ENCODE measurements around the gene FLII. TPM values are rescaled to one million over a fixed set of nuclear protein-coding genes. Genes with fewer than 3 reads are reported as not detected.

Gene FLII
- total and polyA plus RNA-seq, 2 of the 13 experiments (the other 11 are each of a cell fraction or from before 2014, with no cell fraction given) = 130 to 303 TPM

GRCh38 chr17:18224387-18225120, 34.0 kb downstream of the FLII start (continued):
- TF ChIP-seq, protein P1, sequence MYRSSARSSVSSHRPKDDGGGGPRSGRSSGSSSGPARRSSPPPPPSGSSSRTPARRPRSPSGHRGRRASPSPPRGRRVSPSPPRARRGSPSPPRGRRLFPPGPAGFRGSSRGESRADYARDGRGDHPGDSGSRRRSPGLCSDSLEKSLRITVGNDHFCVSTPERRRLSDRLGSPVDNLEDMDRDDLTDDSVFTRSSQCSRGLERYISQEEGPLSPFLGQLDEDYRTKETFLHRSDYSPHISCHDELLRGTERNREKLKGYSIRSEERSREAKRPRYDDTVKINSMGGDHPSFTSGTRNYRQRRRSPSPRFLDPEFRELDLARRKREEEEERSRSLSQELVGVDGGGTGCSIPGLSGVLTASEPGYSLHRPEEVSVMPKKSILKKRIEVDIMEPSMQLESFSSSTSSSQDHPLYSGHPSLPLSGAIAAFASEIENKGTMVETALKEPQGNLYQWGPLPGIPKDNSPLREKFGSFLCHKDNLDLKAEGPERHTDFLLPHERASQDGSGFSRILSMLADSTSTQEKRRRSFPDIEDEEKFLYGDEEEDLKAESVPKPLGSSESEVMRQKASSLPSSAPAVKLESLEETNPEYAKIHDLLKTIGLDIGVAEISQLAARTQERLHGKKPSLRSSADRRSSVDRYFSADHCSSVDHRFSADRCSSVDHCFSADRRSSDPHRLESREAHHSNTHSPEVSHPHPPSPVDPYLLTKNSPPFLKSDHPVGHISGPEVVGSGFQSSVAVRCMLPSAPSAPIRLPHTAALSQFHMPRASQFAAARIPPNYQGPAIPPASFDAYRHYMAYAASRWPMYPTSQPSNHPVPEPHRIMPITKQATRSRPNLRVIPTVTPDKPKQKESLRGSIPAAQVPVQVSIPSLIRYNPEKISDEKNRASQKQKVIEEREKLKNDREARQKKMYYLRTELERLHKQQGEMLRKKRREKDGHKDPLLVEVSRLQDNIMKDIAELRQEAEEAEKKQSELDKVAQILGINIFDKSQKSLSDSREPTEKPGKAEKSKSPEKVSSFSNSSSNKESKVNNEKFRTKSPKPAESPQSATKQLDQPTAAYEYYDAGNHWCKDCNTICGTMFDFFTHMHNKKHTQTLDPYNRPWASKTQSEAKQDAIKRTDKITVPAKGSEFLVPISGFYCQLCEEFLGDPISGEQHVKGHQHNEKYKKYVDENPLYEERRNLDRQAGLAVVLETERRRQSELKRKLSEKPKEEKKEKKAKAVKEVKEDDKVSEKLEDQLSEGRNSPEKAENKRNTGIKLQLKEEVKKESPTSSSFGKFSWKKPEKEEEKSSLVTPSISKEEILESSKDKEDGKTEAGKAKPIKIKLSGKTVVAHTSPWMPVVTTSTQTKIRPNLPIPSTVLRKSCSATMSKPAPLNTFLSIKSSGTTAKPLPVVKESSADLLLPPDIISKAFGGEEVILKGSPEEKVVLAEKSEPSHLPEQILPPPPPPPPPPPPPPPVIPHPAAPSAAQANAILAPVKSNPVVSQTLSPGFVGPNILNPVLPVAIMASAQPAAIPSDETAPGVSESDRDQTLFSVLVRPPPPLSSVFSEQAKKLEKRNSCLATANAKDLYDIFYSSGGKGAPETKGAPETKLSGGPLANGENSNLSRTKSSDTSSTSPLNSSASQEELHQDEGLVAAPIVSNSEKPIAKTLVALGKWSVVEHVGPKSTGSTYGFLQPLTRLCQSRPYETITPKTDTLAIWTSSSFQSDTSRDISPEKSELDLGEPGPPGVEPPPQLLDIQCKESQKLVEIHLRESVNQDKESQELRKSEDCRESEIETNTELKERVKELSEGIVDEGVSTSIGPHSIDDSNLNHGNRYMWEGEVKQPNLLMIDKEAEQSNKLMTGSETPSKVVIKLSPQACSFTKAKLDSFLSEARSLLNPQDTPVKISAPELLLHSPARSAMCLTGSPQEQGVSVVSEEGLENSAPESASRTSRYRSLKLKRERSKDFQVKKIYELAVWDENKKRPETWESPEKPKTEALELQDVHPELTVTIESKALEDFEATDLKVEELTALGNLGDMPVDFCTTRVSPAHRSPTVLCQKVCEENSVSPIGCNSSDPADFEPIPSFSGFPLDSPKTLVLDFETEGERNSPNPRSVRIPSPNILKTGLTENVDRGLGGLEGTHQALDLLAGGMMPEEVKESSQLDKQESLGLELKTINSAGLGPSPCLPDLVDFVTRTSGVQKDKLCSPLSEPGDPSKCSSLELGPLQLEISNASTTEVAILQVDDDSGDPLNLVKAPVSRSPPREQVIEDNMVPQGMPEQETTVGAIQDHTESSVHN (CRISPR knock-in tag; IDR thresholded peaks at IDR 0.05) = 0 out of 2 replicates have a peak, but pooled peaks have one; percentile 13
- TF ChIP-seq ZGPAT (CRISPR knock-in tag; IDR thresholded peaks at IDR 0.05) (peak; percentile 27; the same call in 1 of the 2 replicates), FOXA3 (CRISPR knock-in tag; IDR thresholded peaks at IDR 0.05) (no peak), NFYB (CRISPR knock-in tag; IDR thresholded peaks at IDR 0.05) (no peak), ZNF3 (CRISPR knock-in tag; IDR thresholded peaks at IDR 0.05) (no peak), TP53 (CRISPR knock-in tag; conservative IDR thresholded peaks at IDR 0.05) (no peak), ZNF672 (CRISPR knock-in tag; IDR thresholded peaks at IDR 0.05) (no peak), ZBTB42 (CRISPR knock-in tag; IDR thresholded peaks at IDR 0.05) (no peak), SETDB1 (CRISPR knock-in tag; IDR thresholded peaks at IDR 0.05; ENCODE audit: borderline replicate concordance) (no peak), ZSCAN21 (CRISPR knock-in tag; IDR thresholded peaks at IDR 0.05; ENCODE audit: borderline replicate concordance) (no peak), CEBPZ (IDR thresholded peaks at IDR 0.05; ENCODE audit: low read length) (no peak)

Data from HepG2 (cell line).